ENCODE data around the gene BBS2. TPM values are rescaled to one million over a fixed set of nuclear protein-coding genes. Genes with fewer than 3 reads are reported as not detected.

BBS2 gene
- total RNA-seq, 1 experiment from 2014 or later = 24.0 TPM

DNA sequence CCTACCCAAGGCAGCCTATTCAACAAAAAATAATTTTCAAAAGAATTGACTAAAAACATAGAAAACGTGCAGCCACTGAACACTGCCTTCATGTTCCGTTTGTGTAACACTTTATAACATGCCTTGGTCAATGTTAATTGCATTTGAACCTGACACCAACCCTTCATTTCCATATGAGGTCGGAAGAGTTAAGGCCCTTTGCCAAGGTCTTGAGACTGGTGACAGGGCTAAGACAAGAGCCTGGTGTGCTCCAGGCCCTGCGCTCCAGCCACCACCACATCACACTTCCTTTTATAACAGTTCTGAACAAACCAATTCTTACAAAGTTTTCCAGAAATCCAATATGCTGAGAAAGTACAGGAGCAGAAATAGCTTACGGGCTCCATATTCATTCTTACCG lies 4.2 kb downstream of the BBS2 start:
- Histone ChIP-seq H3K4me3 (ENCODE audit: low read depth in 2 of 2, low read length in 2 of 2) (no peak overlapping the region), H3K27ac (ENCODE audit: low read length) (no peak overlapping the region), H3K9me3 (ENCODE audit: control insufficient read depth, insufficient read depth, low read depth, low read length) (no peaks in the 10 kb centered on the region), H3K27me3 (ENCODE audit: control insufficient read depth, insufficient read depth, low read length) (no peaks in the 10 kb centered on the region), H3K36me3 (ENCODE audit: control insufficient read depth, insufficient read depth, low read length) (no peaks in the 10 kb centered on the region; the same call in 1 of the 2 replicates), H3K4me1 (ENCODE audit: control insufficient read depth, insufficient read depth, low read length) (peaks cover 33% of the 10 kb centered on the region)
- DNase-seq (ENCODE audit: low read depth, low spot score) (no peak), ATAC-seq (no peak)
- in situ Hi-C loops (cut with HindIII; ENCODE audit: low pct_unique_long_range_greater_than_20kb, low sequenced_read_pairs) = no loop called here
- no peak for TF ChIP-seq POLR2AphosphoS5 (IDR thresholded peaks at IDR 0.05; ENCODE audit: low read depth, low read length)
- TF ChIP-seq SIN3A (IDR thresholded peaks at IDR 0.05; ENCODE audit: borderline replicate concordance, insufficient read depth, low read depth, low read length) = no peak
- TF ChIP-seq TCF7L2 (IDR thresholded peaks at IDR 0.05; ENCODE audit: low read depth, low read length) = no peak
- no peak for TF ChIP-seq REST (IDR thresholded peaks at IDR 0.05; ENCODE audit: insufficient read depth in 1 of 2, low read depth in 2 of 2, low read length in 1 of 2)
- no peak for TF ChIP-seq CTCF (IDR thresholded peaks at IDR 0.05)
- ChIA-PET POLR2A (no interaction called here), CTCF (no interaction called here)
- intact Hi-C loops (cut with micrococcal nuclease; ENCODE audit: unreplicated experiment) = loop anchor here (2.0 kb wide), 1 partner anchor 85 kb away; no protein-coding TSS in a partner anchor
- BruUV-seq (replicated peaks) = no TSS peak

- no peak overlapping the region for H3K4me3 ChIP-seq (ENCODE audit: low read depth in 2 of 2, low read length in 2 of 2)
- H3K4me1 ChIP-seq (ENCODE audit: control insufficient read depth, insufficient read depth, low read length) = peaks cover 28% of the 10 kb centered on the region
- in situ Hi-C loops (cut with HindIII; ENCODE audit: low pct_unique_long_range_greater_than_20kb, low sequenced_read_pairs) = no loop called here
- DNase-seq (ENCODE audit: low read depth, low spot score) (no peak), ATAC-seq (no peak)
- ChIA-PET CTCF (interaction anchor here (1.8 kb wide), 1 partner anchor 86 kb away, joined by 8 read pairs; no protein-coding TSS in a partner anchor), POLR2A (no interaction called here)
- no TSS peak for BruUV-seq (replicated peaks)
- no peaks in the 10 kb centered on the region; the same call in 1 of the 2 replicates for H3K36me3 ChIP-seq (ENCODE audit: control insufficient read depth, insufficient read depth, low read length)
- no peaks in the 10 kb centered on the region for H3K9me3 ChIP-seq (ENCODE audit: control insufficient read depth, insufficient read depth, low read depth, low read length)
- intact Hi-C loops (cut with micrococcal nuclease; ENCODE audit: unreplicated experiment) = loop anchor here (2.0 to 5.0 kb wide), 2 partner anchors 86 to 187 kb away; no protein-coding TSS in a partner anchor
- H3K27me3 ChIP-seq (ENCODE audit: control insufficient read depth, insufficient read depth, low read length) = no peaks in the 10 kb centered on the region
- H3K27ac ChIP-seq (ENCODE audit: low read length) = no peak overlapping the region
- TF ChIP-seq CTCF (IDR thresholded peaks at IDR 0.05) (no peak), POLR2AphosphoS5 (IDR thresholded peaks at IDR 0.05; ENCODE audit: low read depth, low read length) (no peak), SIN3A (IDR thresholded peaks at IDR 0.05; ENCODE audit: borderline replicate concordance, insufficient read depth, low read depth, low read length) (no peak), TCF7L2 (IDR thresholded peaks at IDR 0.05; ENCODE audit: low read depth, low read length) (no peak), REST (IDR thresholded peaks at IDR 0.05; ENCODE audit: insufficient read depth in 1 of 2, low read depth in 2 of 2, low read length in 1 of 2) (no peak)
These were observed 5.0 kb downstream of the BBS2 start for GRCh38 chr16:56514845-56515244.
